ENCODE data around the gene MINDY2.
A peak's percentile ranks its signal among the peaks of the same experiment; 100 is the strongest.
"Not testable (repeated sequence)": the region's sequence is repeated elsewhere in the genome, so short reads cannot be mapped to it uniquely, and the experiment has no call there.

Gene MINDY2

GRCh38 chr15:58867926-58868325, 96.8 kb downstream of the MINDY2 start:
- H3K27me3 Mint-ChIP-seq (ENCODE audit: low read depth): peaks cover 3% of the 10 kb centered on the region
- DNase-seq (ENCODE audit: low spot score): no peak
- H3K4me1 Mint-ChIP-seq (ENCODE audit: low read depth): peaks cover 3% of the 10 kb centered on the region
- no peak overlapping the region for H3K27ac Mint-ChIP-seq
- H3K36me3 Mint-ChIP-seq (ENCODE audit: low read depth): no peaks in the 10 kb centered on the region
- H3K9me3 Mint-ChIP-seq: no peaks in the 10 kb centered on the region
- H3K4me3 Mint-ChIP-seq: no peak overlapping the region

- H3K27me3 Mint-ChIP-seq (ENCODE audit: low read depth): no peaks in the 10 kb centered on the region
- no peaks in the 10 kb centered on the region for H3K36me3 Mint-ChIP-seq (ENCODE audit: low read depth)
- H3K4me3 Mint-ChIP-seq: no peak overlapping the region
- no peaks in the 10 kb centered on the region for H3K9me3 Mint-ChIP-seq
- H3K4me1 Mint-ChIP-seq (ENCODE audit: low read depth): no peaks in the 10 kb centered on the region
- H3K27ac Mint-ChIP-seq: no peak overlapping the region
- DNase-seq (ENCODE audit: low spot score): no peak
Observed at GRCh38 chr15:58870451-58870850, 99.3 kb downstream of the MINDY2 start.

GRCh38 chr15:58873267-58873666, 102.2 kb downstream of the MINDY2 start:
- Mint-ChIP-seq H3K9me3 (no peaks in the 10 kb centered on the region), H3K36me3 (ENCODE audit: low read depth) (peaks cover 18% of the 10 kb centered on the region), H3K4me3 (no peak overlapping the region), H3K4me1 (ENCODE audit: low read depth) (no peaks in the 10 kb centered on the region), H3K27ac (no peak overlapping the region), H3K27me3 (ENCODE audit: low read depth) (no peaks in the 10 kb centered on the region)
- no peak for DNase-seq (ENCODE audit: low spot score)

GRCh38 chr15:58875343-58875742, 104.2 kb downstream of the MINDY2 start:
- peaks cover 36% of the 10 kb centered on the region for H3K36me3 Mint-ChIP-seq (ENCODE audit: low read depth)
- H3K27me3 Mint-ChIP-seq (ENCODE audit: low read depth): no peaks in the 10 kb centered on the region
- H3K27ac Mint-ChIP-seq: no peak overlapping the region
- H3K4me3 Mint-ChIP-seq: no peak overlapping the region
- no peak for DNase-seq (ENCODE audit: low spot score)
- H3K9me3 Mint-ChIP-seq: no peaks in the 10 kb centered on the region
- no peaks in the 10 kb centered on the region for H3K4me1 Mint-ChIP-seq (ENCODE audit: low read depth)

- Mint-ChIP-seq H3K9me3 (no peaks in the 10 kb centered on the region), H3K4me1 (ENCODE audit: low read depth) (no peaks in the 10 kb centered on the region), H3K4me3 (no peak overlapping the region), H3K27ac (no peak overlapping the region), H3K36me3 (ENCODE audit: low read depth) (peaks cover 48% of the 10 kb centered on the region), H3K27me3 (ENCODE audit: low read depth) (no peaks in the 10 kb centered on the region)
- no peak for DNase-seq (ENCODE audit: low spot score)
Observed at GRCh38 chr15:58876306-58877106, 105.4 kb downstream of the MINDY2 start.

GRCh38 chr15:58877999-58878825, 107.1 kb downstream of the MINDY2 start:
- Mint-ChIP-seq H3K4me1 (ENCODE audit: low read depth) (no peaks in the 10 kb centered on the region), H3K27ac (no peak overlapping the region), H3K27me3 (ENCODE audit: low read depth) (no peaks in the 10 kb centered on the region), H3K36me3 (ENCODE audit: low read depth) (peaks cover 58% of the 10 kb centered on the region), H3K4me3 (no peak overlapping the region), H3K9me3 (no peaks in the 10 kb centered on the region)
- no peak for DNase-seq (ENCODE audit: low spot score)

GRCh38 chr15:58880320-58880719, 109.2 kb downstream of the MINDY2 start:
- Mint-ChIP-seq H3K27me3 (ENCODE audit: low read depth) (no peaks in the 10 kb centered on the region), H3K27ac (no peak overlapping the region), H3K4me3 (no peak overlapping the region), H3K36me3 (ENCODE audit: low read depth) (peaks cover 74% of the 10 kb centered on the region), H3K4me1 (ENCODE audit: low read depth) (no peaks in the 10 kb centered on the region), H3K9me3 (no peaks in the 10 kb centered on the region)
- DNase-seq (ENCODE audit: low spot score): no peak

- no peak for DNase-seq (ENCODE audit: low spot score)
- no peak overlapping the region for H3K4me3 Mint-ChIP-seq
- no peaks in the 10 kb centered on the region for H3K9me3 Mint-ChIP-seq
- no peak overlapping the region for H3K27ac Mint-ChIP-seq
- no peaks in the 10 kb centered on the region for H3K27me3 Mint-ChIP-seq (ENCODE audit: low read depth)
- H3K4me1 Mint-ChIP-seq (ENCODE audit: low read depth): no peaks in the 10 kb centered on the region
- H3K36me3 Mint-ChIP-seq (ENCODE audit: low read depth): peaks cover 77% of the 10 kb centered on the region
Observed at GRCh38 chr15:58882243-58882642, 111.1 kb downstream of the MINDY2 start.

- H3K27ac Mint-ChIP-seq; DNase-seq (ENCODE audit: low spot score); H3K27me3 Mint-ChIP-seq (ENCODE audit: low read depth); H3K4me1 Mint-ChIP-seq (ENCODE audit: low read depth); H3K4me3 Mint-ChIP-seq; H3K9me3 Mint-ChIP-seq: not testable (repeated sequence)
- peaks cover 76% of the 10 kb centered on the region for H3K36me3 Mint-ChIP-seq (ENCODE audit: low read depth)
Observed at GRCh38 chr15:58883926-58884325, 112.8 kb downstream of the MINDY2 start.

GRCh38 chr15:58886921-58887320, 115.8 kb downstream of the MINDY2 start:
- no peak for DNase-seq (ENCODE audit: low spot score)
- no peak overlapping the region for H3K4me3 Mint-ChIP-seq
- no peaks in the 10 kb centered on the region for H3K4me1 Mint-ChIP-seq (ENCODE audit: low read depth)
- H3K27me3 Mint-ChIP-seq (ENCODE audit: low read depth): no peaks in the 10 kb centered on the region
- no peaks in the 10 kb centered on the region for H3K9me3 Mint-ChIP-seq
- peak overlapping the region; percentile 44 for H3K27ac Mint-ChIP-seq
- peaks cover 71% of the 10 kb centered on the region for H3K36me3 Mint-ChIP-seq (ENCODE audit: low read depth)

GRCh38 chr15:58889363-58889762, 118.3 kb downstream of the MINDY2 start:
- no peaks in the 10 kb centered on the region for H3K9me3 Mint-ChIP-seq
- H3K4me3 Mint-ChIP-seq: no peak overlapping the region
- no peaks in the 10 kb centered on the region for H3K4me1 Mint-ChIP-seq (ENCODE audit: low read depth)
- DNase-seq (ENCODE audit: low spot score): no peak
- peaks cover 75% of the 10 kb centered on the region for H3K36me3 Mint-ChIP-seq (ENCODE audit: low read depth)
- H3K27ac Mint-ChIP-seq: no peak overlapping the region
- no peaks in the 10 kb centered on the region for H3K27me3 Mint-ChIP-seq (ENCODE audit: low read depth)

GRCh38 chr15:58898150-58898680, 127.1 kb downstream of the MINDY2 start:
- H3K4me1 Mint-ChIP-seq (ENCODE audit: low read depth): peaks cover 12% of the 10 kb centered on the region
- no peak overlapping the region for H3K4me3 Mint-ChIP-seq
- peaks cover 58% of the 10 kb centered on the region for H3K36me3 Mint-ChIP-seq (ENCODE audit: low read depth)
- no peak for DNase-seq (ENCODE audit: low spot score)
- H3K27ac Mint-ChIP-seq: no peak overlapping the region
- H3K27me3 Mint-ChIP-seq (ENCODE audit: low read depth): no peaks in the 10 kb centered on the region
- H3K9me3 Mint-ChIP-seq: no peaks in the 10 kb centered on the region

- no peaks in the 10 kb centered on the region for H3K9me3 Mint-ChIP-seq
- H3K4me3 Mint-ChIP-seq: no peak overlapping the region
Observed at GRCh38 chr15:58900631-58901030, 129.5 kb downstream of the MINDY2 start.

More at GRCh38 chr15:58900631-58901030, 129.5 kb downstream of the MINDY2 start:
- Mint-ChIP-seq H3K36me3 (ENCODE audit: low read depth) (peaks cover 47% of the 10 kb centered on the region), H3K27ac (no peak overlapping the region), H3K27me3 (ENCODE audit: low read depth) (no peaks in the 10 kb centered on the region), H3K4me1 (ENCODE audit: low read depth) (peaks cover 12% of the 10 kb centered on the region)
- no peak for DNase-seq (ENCODE audit: low spot score)
